Putamen (tissue), 1 donor: ENCODE results near the gene MRPL14.
"Not testable (repeated sequence)": the region's sequence is repeated elsewhere in the genome, so short reads cannot be mapped to it uniquely, and the experiment has no call there.

Experiments
- DNase-seq: peaks from one replicate; pipeline ENCODE4 v3.0.0-alpha.2; 2016; ENCODE audit warnings: low spot score

The MRPL14 gene

DNA sequence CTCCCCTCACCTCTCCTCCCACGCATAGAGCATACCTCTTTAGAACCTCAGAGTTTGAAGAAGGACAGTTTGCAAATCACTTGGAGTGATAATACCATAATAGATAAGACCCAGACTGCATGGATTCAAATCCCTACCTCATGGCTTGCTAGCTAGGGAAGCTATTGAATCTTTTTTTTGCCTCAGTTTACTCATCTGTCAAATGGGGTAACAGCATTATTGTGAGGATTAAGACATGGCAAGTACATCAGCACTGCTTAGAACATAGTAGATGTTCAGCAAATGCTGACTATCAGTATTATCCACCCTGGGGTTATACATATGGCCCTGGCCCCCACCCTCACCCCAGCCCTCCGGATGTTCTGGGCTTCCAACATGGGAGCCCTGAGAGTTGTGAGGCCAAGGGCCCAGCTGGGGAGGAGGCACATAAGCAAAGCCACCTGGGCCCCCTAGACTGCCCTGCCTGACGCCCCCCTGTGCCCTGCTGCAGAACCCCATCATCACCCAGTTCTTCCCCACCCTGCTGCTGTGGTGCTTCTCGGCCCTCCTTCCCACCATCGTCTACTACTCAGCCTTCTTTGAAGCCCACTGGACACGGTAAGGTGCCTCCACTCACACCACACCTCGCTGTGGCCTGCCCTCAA is 22.2 kb upstream of the MRPL14 start:
- DNase-seq, result no peak

DNA sequence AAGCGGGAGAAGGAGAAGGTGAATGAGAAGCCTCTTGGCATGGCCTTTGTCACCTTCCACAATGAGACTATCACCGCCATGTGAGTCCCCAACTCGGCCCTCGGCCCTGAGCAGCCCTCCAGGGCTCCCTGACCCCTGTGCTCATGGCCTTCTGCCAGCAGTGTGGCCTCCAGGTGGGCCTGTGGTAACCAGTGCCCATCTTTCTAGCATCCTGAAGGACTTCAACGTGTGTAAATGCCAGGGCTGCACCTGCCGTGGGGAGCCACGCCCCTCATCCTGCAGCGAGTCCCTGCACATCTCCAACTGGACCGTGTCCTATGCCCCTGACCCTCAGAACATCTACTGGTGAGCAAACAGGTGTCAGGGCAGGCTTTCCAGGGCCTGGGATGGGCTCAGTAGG is 21.1 kb upstream of the MRPL14 start:
- no peak for DNase-seq

DNA sequence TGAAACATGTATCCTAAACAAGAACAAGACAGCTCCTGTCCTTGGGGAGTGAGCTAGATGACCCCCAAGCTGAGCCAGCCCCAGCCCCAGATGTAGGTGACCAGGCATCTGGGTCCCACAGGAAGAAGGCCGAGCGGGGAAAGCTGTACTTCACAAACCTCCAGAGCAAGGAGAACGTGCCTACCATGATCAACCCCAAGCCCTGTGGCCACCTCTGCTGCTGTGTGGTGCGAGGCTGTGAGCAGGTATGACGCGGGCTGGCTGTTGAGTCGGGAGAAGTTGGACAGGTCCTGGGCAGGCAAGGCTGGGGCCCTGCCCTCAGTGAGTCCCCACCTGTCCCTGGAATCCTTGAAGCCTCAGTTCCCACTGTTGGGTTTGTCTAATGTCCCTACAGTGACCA is 20.0 kb upstream of the MRPL14 start:
- DNase-seq, result no peak

- DNase-seq, result no peak
Observed at GRCh38 chr6:44146685-44147084, 19.4 kb upstream of the MRPL14 start.

- no peak for DNase-seq
Observed at GRCh38 chr6:44145839-44146238, 18.6 kb upstream of the MRPL14 start.

DNA sequence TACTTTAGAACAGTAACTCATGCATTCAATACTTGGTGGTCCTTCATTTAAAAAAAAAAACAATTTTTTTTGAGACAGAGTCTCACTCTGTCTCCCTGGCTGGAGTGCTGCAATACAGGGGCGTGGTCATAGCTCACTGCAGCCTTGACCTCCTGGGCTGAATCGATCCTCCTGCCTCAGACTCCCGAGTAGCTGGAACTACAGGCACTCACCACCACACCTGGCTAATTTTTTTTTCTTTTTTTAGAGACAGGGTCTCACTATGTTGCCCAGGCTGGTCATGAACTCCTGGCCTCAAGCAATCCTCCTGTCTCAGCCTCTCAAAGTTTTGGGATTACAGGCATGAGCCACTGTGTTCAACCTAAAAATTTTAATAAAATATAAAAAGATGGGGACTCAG is 17.3 kb upstream of the MRPL14 start:
- DNase-seq, result not testable (repeated sequence)

DNA sequence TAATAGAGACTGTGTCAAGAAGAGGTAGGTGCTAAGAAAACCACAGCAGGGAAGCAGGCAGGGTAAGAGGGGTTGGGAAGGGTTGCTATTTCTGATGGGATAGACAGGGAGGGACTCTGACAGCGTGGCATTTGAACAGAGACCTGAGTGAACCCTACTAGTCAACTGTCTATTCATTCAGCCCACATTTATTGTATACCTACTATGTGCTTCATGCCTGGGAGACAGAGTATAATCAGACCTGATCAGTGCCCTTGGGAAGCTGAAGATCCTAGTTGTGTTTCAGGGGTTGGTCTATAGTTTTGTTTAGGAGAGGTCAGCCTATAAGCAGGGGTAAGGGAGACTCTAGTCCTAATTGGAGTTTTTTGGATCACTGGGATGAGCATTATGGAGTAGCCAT is 16.5 kb upstream of the MRPL14 start:
- DNase-seq, result no peak

GRCh38 chr6:44142835-44143234 is 15.6 kb upstream of the MRPL14 start:
- no peak for DNase-seq

- no peak for DNase-seq
Observed at GRCh38 chr6:44139351-44139743, 12.1 kb upstream of the MRPL14 start.

- DNase-seq, result no peak
Observed at GRCh38 chr6:44138717-44139350, 11.6 kb upstream of the MRPL14 start.

- DNase-seq, result no peak
Observed at GRCh38 chr6:44135875-44136274, 8.6 kb upstream of the MRPL14 start.

- DNase-seq, result peak; percentile 42
Observed at GRCh38 chr6:44135173-44135758, 8.0 kb upstream of the MRPL14 start.

DNA sequence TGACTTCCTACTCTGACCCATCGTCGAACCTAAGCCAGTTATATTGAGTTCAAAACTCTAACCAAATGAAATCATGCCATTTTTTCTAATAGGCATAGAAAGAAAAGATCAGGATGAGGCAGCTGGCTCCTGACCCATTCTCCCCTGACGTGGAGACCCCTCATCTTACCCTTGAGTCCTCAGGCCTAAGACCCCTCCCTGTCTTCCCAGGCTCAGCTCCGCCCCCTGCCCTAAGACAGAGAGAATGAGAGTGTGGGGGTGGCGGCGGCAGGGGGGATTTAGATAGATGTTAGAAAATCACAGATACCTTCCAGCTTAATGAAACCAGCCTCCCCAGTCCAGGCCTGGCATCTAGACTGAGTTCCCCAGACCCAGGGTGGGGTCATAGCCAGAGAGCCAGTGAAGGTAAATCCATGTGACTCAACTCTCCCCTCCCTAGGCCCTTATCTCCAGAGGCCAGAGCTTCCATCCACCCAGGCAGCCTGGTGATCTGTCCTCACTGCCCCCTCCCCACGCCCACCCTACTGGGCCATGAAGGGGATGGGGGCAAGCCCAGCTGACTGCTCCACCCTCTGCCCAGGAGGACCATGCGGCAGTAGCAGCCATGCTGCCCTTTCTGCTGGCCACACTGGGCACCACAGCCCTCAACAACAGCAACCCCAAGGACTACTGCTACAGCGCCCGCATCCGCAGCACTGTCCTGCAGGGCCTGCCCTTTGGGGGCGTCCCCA is 6.9 kb upstream of the MRPL14 start:
- no peak for DNase-seq

DNA sequence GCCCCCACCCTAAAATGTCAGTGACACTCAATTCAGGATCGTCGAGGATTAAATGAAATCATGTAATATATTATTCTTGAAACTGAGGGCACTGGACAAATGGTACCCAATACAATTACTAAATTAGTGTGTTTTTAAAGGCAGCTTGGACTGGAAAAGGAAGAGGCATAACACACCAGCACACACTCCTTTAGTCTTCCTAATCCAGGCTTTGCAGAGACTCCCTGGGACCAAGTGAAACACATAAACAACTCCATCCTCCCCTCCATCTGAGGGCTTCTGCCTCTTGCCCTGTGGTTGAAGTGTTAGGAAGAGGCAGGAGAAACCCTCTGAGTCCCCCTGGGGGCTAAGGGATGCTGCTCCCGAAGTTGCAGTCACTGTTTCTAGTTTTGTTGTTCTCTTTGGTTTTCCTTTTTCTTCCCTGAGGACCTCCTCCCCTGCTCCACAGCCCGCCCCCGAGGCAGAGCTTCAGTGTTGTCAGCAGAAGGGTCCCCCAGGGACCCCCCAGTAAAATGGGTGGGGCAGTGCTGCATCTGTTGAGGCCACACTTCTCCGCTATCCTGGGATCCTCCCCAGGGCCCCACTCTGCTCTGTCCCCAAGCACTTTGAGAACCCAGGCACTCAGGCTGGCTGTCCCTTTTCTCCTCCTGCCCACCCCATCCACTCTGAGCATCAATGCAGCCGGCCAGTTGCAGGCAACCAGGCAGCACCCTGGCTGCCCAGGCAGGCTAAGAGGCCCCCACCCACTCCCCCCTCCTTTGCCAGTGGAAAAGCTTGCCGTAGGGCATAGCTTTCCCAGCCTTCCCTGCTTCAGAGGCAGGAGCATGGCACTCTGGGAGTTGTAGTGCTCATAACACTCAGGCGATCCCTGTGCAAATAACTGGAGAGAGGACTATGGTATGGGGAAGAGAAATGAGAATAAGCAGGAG is 6.0 kb upstream of the MRPL14 start:
- DNase-seq, result peak; percentile 64

- no peak for DNase-seq
Observed at GRCh38 chr6:44132476-44132875, 5.2 kb upstream of the MRPL14 start.

- DNase-seq, result no peak
Observed at GRCh38 chr6:44131892-44132291, 4.6 kb upstream of the MRPL14 start.

GRCh38 chr6:44129841-44130322 is 2.6 kb upstream of the MRPL14 start:
- no peak for DNase-seq

- no peak for DNase-seq
Observed at GRCh38 chr6:44128020-44128917, 1.0 kb upstream of the MRPL14 start.

DNA sequence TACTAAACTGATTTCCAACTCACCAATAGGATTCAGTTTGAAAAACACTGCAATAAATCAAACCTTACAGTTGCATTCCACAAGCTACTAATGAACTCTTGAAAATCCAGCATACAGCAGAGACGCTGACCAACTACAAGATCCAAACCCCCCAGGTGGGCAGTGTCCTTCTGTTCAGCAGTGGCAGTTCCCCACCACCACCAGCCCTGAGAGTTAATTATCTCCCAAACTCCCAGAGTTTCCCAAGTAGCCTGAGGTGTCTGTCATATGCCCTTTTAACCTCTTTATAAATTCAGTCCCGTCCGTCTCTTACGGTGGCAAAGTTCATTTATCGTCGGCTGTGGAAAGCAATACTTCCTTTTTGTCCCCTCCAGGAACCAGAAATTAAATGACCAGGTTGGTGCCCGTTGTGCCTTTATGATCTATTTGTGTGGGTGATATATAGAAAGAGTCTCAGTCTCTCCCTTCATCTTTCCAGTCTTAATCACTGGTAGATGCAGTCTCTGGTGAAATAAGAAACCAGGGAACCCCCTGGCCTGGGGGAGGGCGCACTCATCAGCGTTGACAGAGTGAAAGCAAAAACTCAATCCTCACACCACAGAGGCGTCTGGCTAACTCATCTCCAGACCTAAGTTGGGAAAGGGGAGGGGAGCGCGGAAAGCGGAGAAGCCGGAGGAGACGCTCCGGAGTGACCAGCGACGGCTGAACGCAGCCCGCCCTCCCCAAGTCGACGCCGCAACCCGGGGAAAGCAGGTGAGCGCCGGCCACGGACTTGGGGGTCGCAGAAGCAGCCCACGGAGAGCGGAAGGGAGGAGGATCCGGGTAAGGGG is 717 bp downstream of the MRPL14 start:
- DNase-seq, result no peak

GRCh38 chr6:44123544-44123943 is 3.7 kb downstream of the MRPL14 start:
- no peak for DNase-seq
